Parathyroid adenoma (tissue), 2 donors: Measurements from ENCODE around the gene MSH3.

Experiments
- H2AFZ ChIP-seq: fragments of 300-600 bp; sonication (generic); one replicate; pipeline ENCODE4 v1.7.0; 2017; ENCODE audit warnings: antibody characterized with exemption, mild to moderate bottlenecking
- H3K27ac ChIP-seq: fragments of 300-600 bp; sonication (generic); one replicate; pipeline ENCODE4 v1.7.0; 2017
- H3K27me3 ChIP-seq: fragments of 300-600 bp; sonication (generic); one replicate; pipeline ENCODE4 v1.7.0; 2017; ENCODE audit warnings: low read length; ENCODE audit not compliant: control insufficient read depth, insufficient read depth
- H3K36me3 ChIP-seq: fragments of 300-600 bp; sonication (generic); one replicate; pipeline ENCODE4 v1.7.0; 2017; ENCODE audit warnings: low read length; ENCODE audit not compliant: control insufficient read depth, insufficient read depth
- H3K4me1 ChIP-seq: fragments of 300-600 bp; sonication (generic); one replicate; pipeline ENCODE4 v1.7.0; 2017; ENCODE audit warnings: control low read depth
- H3K4me2 ChIP-seq: fragments of 300-600 bp; sonication (generic); one replicate; pipeline ENCODE4 v1.7.0; 2017; ENCODE audit warnings: low read length
- H3K4me3 ChIP-seq: fragments of 300-600 bp; sonication (generic); one replicate; pipeline ENCODE4 v1.7.0; 2017; ENCODE audit warnings: low read depth, low read length
- H3K79me2 ChIP-seq: fragments of 300-600 bp; sonication (generic); one replicate; pipeline ENCODE4 v1.7.0; 2017; ENCODE audit warnings: control low read depth
- H3K9ac ChIP-seq: fragments of 300-600 bp; sonication (generic); one replicate; pipeline ENCODE4 v1.7.0; 2017; ENCODE audit warnings: mild to moderate bottlenecking
- H3K9me3 ChIP-seq: fragments of 300-600 bp; sonication (generic); one replicate; pipeline ENCODE4 v1.7.0; 2017; ENCODE audit warnings: low read length; ENCODE audit not compliant: control insufficient read depth
- CTCF ChIP-seq: fragments of 300-600 bp; sonication (generic); IDR thresholded peaks from one replicate; pipeline ENCODE4 v1.7.0; 2017; ENCODE audit warnings: antibody characterized with exemption, mild to moderate bottlenecking
- donor health status: primary hyperparathyroidism.

Gene MSH3

DNA sequence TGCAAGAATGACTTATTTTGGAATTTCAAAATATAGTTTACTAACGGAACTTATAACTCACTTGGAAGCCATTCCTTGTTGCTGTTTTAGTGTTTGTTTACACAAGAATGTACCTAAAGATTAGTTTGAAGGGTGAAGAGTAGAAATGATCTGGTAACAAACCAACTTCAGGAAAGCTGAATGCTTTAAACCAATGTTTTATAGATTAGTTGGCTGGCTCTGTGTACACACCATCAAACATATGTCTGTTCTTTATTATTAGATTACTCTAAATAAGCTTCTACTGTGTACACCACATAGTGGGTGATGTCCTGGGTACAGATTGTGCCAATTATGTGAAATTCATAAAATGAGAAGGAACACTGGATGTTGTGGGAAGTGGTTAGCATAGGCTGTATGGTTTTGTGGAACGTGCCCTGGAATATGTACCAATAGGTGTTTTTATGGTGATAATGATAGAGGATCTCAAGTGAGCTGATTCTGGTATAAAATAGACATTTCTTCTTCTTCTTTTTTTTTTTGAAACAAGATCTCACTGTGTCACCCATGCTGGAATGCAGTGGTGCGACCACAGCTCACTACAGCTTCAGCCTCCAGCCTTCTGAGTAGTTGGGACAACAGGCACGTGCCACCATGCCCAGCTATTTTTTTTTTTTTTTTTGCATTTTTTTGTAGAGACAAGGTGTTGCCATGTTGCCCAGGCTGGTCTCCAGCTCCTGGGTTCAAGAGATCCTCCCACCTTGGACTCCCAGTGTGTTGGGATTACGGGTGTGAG, 109.6 kb downstream of the MSH3 start:
- no peak overlapping the region for H2AFZ ChIP-seq
- H3K4me3 ChIP-seq: no peak overlapping the region
- no peaks in the 10 kb centered on the region for H3K79me2 ChIP-seq
- no peaks in the 10 kb centered on the region for H3K9me3 ChIP-seq
- H3K4me1 ChIP-seq: no peaks in the 10 kb centered on the region
- no peak for TF ChIP-seq CTCF
- H3K36me3 ChIP-seq: no peaks in the 10 kb centered on the region
- no peak overlapping the region for H3K9ac ChIP-seq
- no peak overlapping the region for H3K4me2 ChIP-seq
- no peak overlapping the region for H3K27ac ChIP-seq
- H3K27me3 ChIP-seq: no peaks in the 10 kb centered on the region

- no peak for TF ChIP-seq CTCF
- Histone ChIP-seq H2AFZ (no peak overlapping the region), H3K4me3 (no peak overlapping the region), H3K36me3 (no peaks in the 10 kb centered on the region), H3K27ac (no peak overlapping the region), H3K9ac (no peak overlapping the region), H3K79me2 (no peaks in the 10 kb centered on the region), H3K9me3 (no peaks in the 10 kb centered on the region), H3K27me3 (no peaks in the 10 kb centered on the region), H3K4me2 (no peak overlapping the region), H3K4me1 (no peaks in the 10 kb centered on the region)
Observed at GRCh38 chr5:80764786-80765185, 110.3 kb downstream of the MSH3 start.

DNA sequence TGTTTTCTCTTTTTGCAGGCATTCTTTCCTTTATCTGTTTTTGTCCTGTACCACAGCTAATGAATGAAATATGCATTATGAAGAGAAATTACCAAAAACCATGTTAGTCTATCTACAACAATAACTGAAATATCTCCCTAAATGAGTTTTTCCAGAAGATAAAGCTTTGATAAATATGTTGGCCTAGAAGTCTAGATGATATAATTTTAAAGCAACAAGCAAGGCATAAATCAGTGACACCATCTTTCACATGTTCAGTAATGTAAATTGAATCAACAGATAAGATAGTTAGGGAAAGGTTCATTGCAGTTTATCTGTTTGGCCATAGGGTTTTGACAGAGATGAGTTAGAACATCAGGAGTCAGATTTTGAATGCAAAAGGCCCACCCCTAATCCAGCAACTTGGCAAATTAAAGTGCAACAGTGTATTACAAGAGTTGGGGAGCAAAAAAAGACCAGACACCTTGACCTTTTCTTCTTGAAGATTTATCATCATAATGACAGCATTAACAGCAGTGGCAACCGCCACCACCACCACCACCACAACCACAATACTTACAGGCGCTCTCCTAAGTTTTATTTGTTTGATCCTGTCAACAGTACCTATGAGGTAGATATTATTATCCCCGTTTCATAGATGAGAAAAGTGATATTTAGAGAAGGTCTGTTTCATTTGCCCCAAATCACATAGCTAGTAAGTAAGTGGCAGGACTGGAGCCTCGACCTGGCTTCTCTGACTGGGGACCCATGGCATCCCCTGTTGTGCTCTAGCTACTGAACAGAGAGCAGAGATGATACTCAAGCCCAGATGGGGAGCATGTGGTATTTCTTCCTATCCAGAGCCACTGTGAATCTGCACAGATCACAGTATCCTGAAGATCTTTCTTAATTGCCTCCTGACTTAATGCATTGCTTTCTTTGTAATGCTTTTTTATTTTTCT, 123.2 kb downstream of the MSH3 start:
- Histone ChIP-seq H3K9ac (no peak overlapping the region), H3K4me3 (no peak overlapping the region)
- no peak for TF ChIP-seq CTCF

GRCh38 chr5:80780024-80780423, 125.6 kb downstream of the MSH3 start:
- TF ChIP-seq CTCF: no peak
- Histone ChIP-seq H3K36me3 (no peaks in the 10 kb centered on the region), H3K27me3 (no peaks in the 10 kb centered on the region), H3K9me3 (no peaks in the 10 kb centered on the region), H3K27ac (no peak overlapping the region), H2AFZ (no peak overlapping the region), H3K9ac (no peak overlapping the region), H3K79me2 (no peaks in the 10 kb centered on the region), H3K4me2 (no peak overlapping the region), H3K4me3 (no peak overlapping the region), H3K4me1 (no peaks in the 10 kb centered on the region)

More for the DNA sequence above, 123.2 kb downstream of the MSH3 start:
- no peaks in the 10 kb centered on the region for H3K9me3 ChIP-seq
- H3K36me3 ChIP-seq: no peaks in the 10 kb centered on the region
- no peak overlapping the region for H3K4me2 ChIP-seq
- H3K27ac ChIP-seq: no peak overlapping the region
- H3K4me1 ChIP-seq: no peaks in the 10 kb centered on the region
- H3K79me2 ChIP-seq: no peaks in the 10 kb centered on the region
- H2AFZ ChIP-seq: no peak overlapping the region
- H3K27me3 ChIP-seq: no peaks in the 10 kb centered on the region
